CD4-positive, alpha-beta memory T cell (primary cell): ENCODE data around the gene TIGAR. TPM values are rescaled to one million over a fixed set of nuclear protein-coding genes. Genes with fewer than 3 reads are reported as not detected.

Experiments
- CTCF ChIA-PET: fragments of 350-600 bp; sonication (Branson Sonifier 250); formaldehyde crosslinking; loops from one replicate; lab custom pipeline; 2021; ENCODE audit warnings: inconsistent platforms; ENCODE audit not compliant: partially characterized antibody; lab: Charles Lee
- POLR2A ChIA-PET: fragments of 350-600 bp; sonication (Branson Sonifier 250); formaldehyde crosslinking; loops from one replicate; lab custom pipeline; 2021; ENCODE audit not compliant: partially characterized antibody; lab: Charles Lee
- DNase-seq, 5 donors: peaks; one replicate each; pipeline versions ENCODE4 v3.0.0 to v3.0.0-alpha.2; 2020 to 2022; ENCODE audit warnings: mixed read lengths in 1 of 5
- H3K27ac ChIP-seq: one replicate; pipeline ENCODE4 v1.7.0; 2013; ENCODE audit warnings: low read depth, low read length
- H3K27me3 ChIP-seq: 2 replicates; pipeline ENCODE4 v1.7.0; 2013; ENCODE audit warnings: mild to moderate bottlenecking, low read length, moderate library complexity; ENCODE audit not compliant: insufficient read depth
- H3K36me3 ChIP-seq: 2 replicates; pipeline ENCODE4 v1.7.0; 2013; ENCODE audit warnings: mild to moderate bottlenecking, low read length, moderate library complexity; ENCODE audit not compliant: insufficient read depth
- H3K4me1 ChIP-seq: 2 replicates; pipeline ENCODE4 v1.7.0; 2013; ENCODE audit warnings: mild to moderate bottlenecking, low read length, moderate library complexity; ENCODE audit not compliant: insufficient read depth
- H3K4me3 ChIP-seq, 2 donors: one replicate each; pipeline ENCODE4 v1.7.0; 2013; ENCODE audit warnings: low read length in 2 of 2, mild to moderate bottlenecking in 1 of 2
- H3K9me3 ChIP-seq, 2 donors: one replicate each; pipeline ENCODE4 v1.7.0; 2013; ENCODE audit warnings: low read length in 2 of 2, control low read depth in 1 of 2; ENCODE audit not compliant: control insufficient read depth in 1 of 2
- H3K27ac Mint-ChIP-seq, 7 donors: one replicate each; pipeline ENCODE4 v1.8.0; 2020 to 2021; ENCODE audit warnings: mixed read lengths in 7 of 7, mild to moderate bottlenecking in 6 of 7, inconsistent platforms in 3 of 7, moderate library complexity in 3 of 7
- H3K27me3 Mint-ChIP-seq, 2 donors: one replicate each; pipeline ENCODE4 v1.8.0; 2020 to 2021; ENCODE audit warnings: mixed read lengths in 2 of 2
- H3K36me3 Mint-ChIP-seq, 2 donors: one replicate each; pipeline ENCODE4 v1.8.0; 2020 to 2021; ENCODE audit warnings: mixed read lengths in 2 of 2, inconsistent platforms in 1 of 2, mild to moderate bottlenecking in 1 of 2
- H3K4me1 Mint-ChIP-seq, 4 donors: one replicate each; pipeline ENCODE4 v1.8.0; 2020 to 2021; ENCODE audit warnings: mixed read lengths in 4 of 4, mild to moderate bottlenecking in 1 of 4
- H3K4me3 Mint-ChIP-seq, 8 donors: one replicate each; pipeline ENCODE4 v1.8.0; 2020 to 2021; ENCODE audit warnings: mixed read lengths in 8 of 8, mild to moderate bottlenecking in 7 of 8, moderate library complexity in 6 of 8, inconsistent platforms in 3 of 8
- H3K9me3 Mint-ChIP-seq, 8 donors: one replicate each; pipeline ENCODE4 v1.8.0; 2020 to 2021; ENCODE audit warnings: mixed read lengths in 8 of 8, mild to moderate bottlenecking in 5 of 8, inconsistent platforms in 3 of 8, moderate library complexity in 1 of 8
- intact Hi-C: fragments of 100-400 bp; cut with micrococcal nuclease; formaldehyde crosslinking; loops from one replicate; pipeline ENCODE4 v1.15.1; 2023
- polyA plus RNA-seq, 2 donors: library from polyadenylated mRNA; unstranded; fragments of 300-500 nt; fragmentation: Illumina TruSeq; gene quantifications; one replicate each; pipeline ENCODE4 v1.2.3, GENCODE V29; 2021
- total RNA-seq, 2 experiments: library from RNA; stranded (reverse); gene quantifications; one replicate each; pipeline ENCODE4 v1.2.3, GENCODE V29; 2021

TIGAR gene
- total and polyA plus RNA-seq, 4 experiments from 2014 or later, result 1.9 to 17.3 (median 8.9) TPM

DNA sequence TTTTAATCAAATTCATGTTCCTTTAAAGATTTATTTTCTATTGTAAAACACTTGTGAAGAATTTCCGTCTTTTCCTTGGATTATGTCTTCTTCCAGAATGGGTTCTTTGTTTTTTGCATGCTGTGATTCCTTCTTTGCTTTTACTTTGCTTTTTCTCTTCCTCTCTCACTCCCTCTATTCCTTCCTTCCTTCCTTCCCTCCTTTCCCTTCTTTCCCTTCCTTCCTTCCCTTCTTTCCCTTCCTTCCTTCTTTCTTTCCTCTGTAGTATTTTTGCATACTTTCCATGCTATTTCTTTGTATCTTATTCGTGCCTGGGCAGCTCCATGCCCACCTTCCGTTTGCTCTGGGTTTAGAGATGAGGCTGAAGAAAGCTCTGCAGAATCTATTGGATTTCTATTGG, 80.1 kb downstream of the TIGAR start:
- Histone ChIP-seq H3K9me3 (no peaks in the 10 kb centered on the region), H3K27ac (no peak overlapping the region), H3K4me3 (no peak overlapping the region), H3K36me3 (no peaks in the 10 kb centered on the region), H3K4me1 (no peaks in the 10 kb centered on the region), H3K27me3 (no peaks in the 10 kb centered on the region)
- ChIA-PET POLR2A (no interaction called here), CTCF (no interaction called here)
- Mint-ChIP-seq H3K36me3 (no peaks in the 10 kb centered on the region), H3K4me3 (no peak overlapping the region), H3K27ac (no peak overlapping the region), H3K4me1 (no peaks in the 10 kb centered on the region), H3K9me3 (no peaks in the 10 kb centered on the region), H3K27me3 (peaks cover 13 to 17% of the 10 kb centered on the region in 2 donors)
- DNase-seq, result no peak
- intact Hi-C loops, result no loop called here

- ChIA-PET CTCF (interaction anchor here (0.6 to 1.0 kb wide), 4 partner anchors 9 to 23 kb away, joined by 3 read pairs; no protein-coding TSS in a partner anchor), POLR2A (no interaction called here)
- Mint-ChIP-seq H3K4me3 (no peak overlapping the region), H3K36me3 (no peaks in the 10 kb centered on the region), H3K4me1 (no peaks in the 10 kb centered on the region), H3K27me3 (peaks cover 9 to 14% of the 10 kb centered on the region in 2 donors), H3K27ac (no peak overlapping the region), H3K9me3 (no peaks in the 10 kb centered on the region)
- H3K36me3 ChIP-seq, result no peaks in the 10 kb centered on the region
- H3K27ac ChIP-seq, result no peak overlapping the region
- no peaks in the 10 kb centered on the region for H3K9me3 ChIP-seq
- H3K27me3 ChIP-seq, result no peaks in the 10 kb centered on the region
- H3K4me1 ChIP-seq, result no peaks in the 10 kb centered on the region
- no peak overlapping the region for H3K4me3 ChIP-seq
- DNase-seq, result no peak
- intact Hi-C loops, result no loop called here
Measured at GRCh38 chr12:4402996-4403395, 82.0 kb downstream of the TIGAR start.

Other genes with a start within 250 kb of the TIGAR start
- 100 to 1,000 TPM; 150 to 151 TPM for gene CCND2, start 47.5 kb upstream of the TIGAR start, total RNA-seq
- gene CCND2, start 47.5 kb upstream of the TIGAR start, polyA plus RNA-seq, result 100 to 1,000 TPM in 1 of 2 donors, 10 to 100 TPM in 1; 83.3 to 103 TPM
- not detected for gene FGF23, start 58.5 kb downstream of the TIGAR start, total RNA-seq
- not detected for gene FGF23, start 58.5 kb downstream of the TIGAR start, polyA plus RNA-seq
- not detected for gene FGF6, start 124.6 kb downstream of the TIGAR start, total RNA-seq
- gene FGF6, start 124.6 kb downstream of the TIGAR start, polyA plus RNA-seq, result not detected
- 1 to 10 TPM in 1 of 2 experiments, under 1 TPM in 1; 0.58 to 1.5 TPM for gene RAD51AP1, start 217.7 kb downstream of the TIGAR start, total RNA-seq
- 1 to 10 TPM in 1 of 2 donors, under 1 TPM in 1; 0.62 to 2.9 TPM for gene RAD51AP1, start 217.7 kb downstream of the TIGAR start, polyA plus RNA-seq
- gene DYRK4, start 241.0 kb downstream of the TIGAR start, total RNA-seq, result 10 to 100 TPM; 15.6 to 21.4 TPM
- gene DYRK4, start 241.0 kb downstream of the TIGAR start, polyA plus RNA-seq, result 10 to 100 TPM; 26.3 to 34.7 TPM